ENCODE data around the gene ETV6.

Gene ETV6

GRCh38 chr12:11895421-11896078 is 246.1 kb downstream of the ETV6 start:
- TF ChIP-seq CTCF (IDR thresholded peaks at IDR 0.05; ENCODE audit: low read depth, low read length) = no peak
- no peak for DNase-seq (ENCODE audit: low read depth, low spot score)
- in situ Hi-C loops (cut with HindIII; ENCODE audit: low sequenced_read_pairs) = no loop called here
- no peak overlapping the region for H3K4me3 ChIP-seq (ENCODE audit: low read depth, low read length)

GRCh38 chr12:11896417-11896929 is 247.0 kb downstream of the ETV6 start:
- DNase-seq (ENCODE audit: low read depth, low spot score) = no peak
- no peak overlapping the region for H3K4me3 ChIP-seq (ENCODE audit: low read depth, low read length)
- TF ChIP-seq CTCF (IDR thresholded peaks at IDR 0.05; ENCODE audit: low read depth, low read length) = no peak
- in situ Hi-C loops (cut with HindIII; ENCODE audit: low sequenced_read_pairs) = no loop called here

- TF ChIP-seq CTCF (IDR thresholded peaks at IDR 0.05; ENCODE audit: low read depth, low read length) = no peak
- no peak overlapping the region for H3K4me3 ChIP-seq (ENCODE audit: low read depth, low read length)
- DNase-seq (ENCODE audit: low read depth, low spot score) = no peak
- in situ Hi-C loops (cut with HindIII; ENCODE audit: low sequenced_read_pairs) = no loop called here
Observed at GRCh38 chr12:11897923-11898322, 248.4 kb downstream of the ETV6 start.

GRCh38 chr12:11901701-11902524 is 252.4 kb downstream of the ETV6 start:
- TF ChIP-seq CTCF (IDR thresholded peaks at IDR 0.05; ENCODE audit: low read depth, low read length) = no peak
- H3K4me3 ChIP-seq (ENCODE audit: low read depth, low read length) = no peak overlapping the region
- in situ Hi-C loops (cut with HindIII; ENCODE audit: low sequenced_read_pairs) = no loop called here
- no peak for DNase-seq (ENCODE audit: low read depth, low spot score)

- in situ Hi-C loops (cut with HindIII; ENCODE audit: low sequenced_read_pairs) = no loop called here
- H3K4me3 ChIP-seq (ENCODE audit: low read depth, low read length) = no peak overlapping the region
- no peak for DNase-seq (ENCODE audit: low read depth, low spot score)
- no peak for TF ChIP-seq CTCF (IDR thresholded peaks at IDR 0.05; ENCODE audit: low read depth, low read length)
Observed at GRCh38 chr12:11902525-11902875, 253.0 kb downstream of the ETV6 start.

GRCh38 chr12:11904124-11904523 is 254.7 kb downstream of the ETV6 start:
- in situ Hi-C loops (cut with HindIII; ENCODE audit: low sequenced_read_pairs) = no loop called here
- TF ChIP-seq CTCF (IDR thresholded peaks at IDR 0.05; ENCODE audit: low read depth, low read length) = no peak
- no peak overlapping the region for H3K4me3 ChIP-seq (ENCODE audit: low read depth, low read length)
- no peak for DNase-seq (ENCODE audit: low read depth, low spot score)
